HEK293 (cell line): ENCODE measurements around the gene AGMAT.

Experiments used
- CTCF ChIA-PET: fragments of 350-600 bp; formaldehyde crosslinking; extraction: SDS; loops from one replicate; lab custom pipeline; 2021; ENCODE audit warnings: antibody characterized with exemption; lab: Yijun Ruan, JAX
- POLR2A ChIA-PET: fragments of 300-600 bp; formaldehyde crosslinking; extraction: SDS; loops from one replicate; lab custom pipeline; 2020; ENCODE audit warnings: antibody characterized with exemption, inconsistent platforms; lab: Yijun Ruan, JAX
- H3K27ac ChIP-seq: fragments of 200-500 bp; sonication (Bioruptor generic); 2 replicates; pipeline ENCODE4 v1.5.1; 2014; ENCODE audit warnings: low read depth, low read length, control low read depth, inconsistent platforms; ENCODE audit errors: extremely low read depth
- H3K36me3 ChIP-seq, 2 experiments: fragments of 200-500 bp in 1 of 2; sonication (Bioruptor generic) in 1 of 2; 1 replicate in 1 of 2; 2 replicates in 1 of 2; pipeline ENCODE4 v1.5.1; 2014 to 2017; ENCODE audit warnings: inconsistent platforms in 2 of 2, low read length in 2 of 2; ENCODE audit not compliant: control insufficient read depth in 2 of 2, insufficient read depth in 1 of 2
- H3K4me1 ChIP-seq: fragments of 200-500 bp; sonication (Bioruptor generic); 2 replicates; pipeline ENCODE4 v1.5.1; 2014; ENCODE audit warnings: mild to moderate bottlenecking, low read length, inconsistent platforms; ENCODE audit not compliant: control insufficient read depth, insufficient read depth
- H3K4me3 ChIP-seq: 2 replicates; pipeline ENCODE4 v1.5.1; 2011; ENCODE audit warnings: low read depth, mild to moderate bottlenecking, control low read depth, low read length, moderate library complexity
- H3K9me3 ChIP-seq: fragments of 200-500 bp; sonication (Bioruptor generic); 2 replicates; pipeline ENCODE4 v1.5.1; 2014; ENCODE audit warnings: low read depth, low read length, inconsistent platforms; ENCODE audit not compliant: control insufficient read depth, insufficient read depth
- GLI4 ChIP-seq: fragments of 450-650 bp; formaldehyde crosslinking; IDR thresholded peaks from 2 replicates; pipeline ENCODE4 v1.5.1; 2016; ENCODE audit warnings: missing biosample characterization, missing genetic modification characterization
- GLIS1 ChIP-seq: fragments of 450-650 bp; formaldehyde crosslinking; IDR thresholded peaks from 2 replicates; pipeline ENCODE4 v1.5.1; 2016; ENCODE audit warnings: missing biosample characterization, missing genetic modification characterization
- IKZF3 ChIP-seq: fragments of 450-650 bp; IDR thresholded peaks from 2 replicates; pipeline ENCODE4 v1.5.0; 2018; ENCODE audit warnings: missing biosample characterization, mild to moderate bottlenecking, missing genetic modification characterization, moderate library complexity
- SCRT2 ChIP-seq: fragments of 450-650 bp; formaldehyde crosslinking; IDR thresholded peaks from 2 replicates; pipeline ENCODE4 v1.5.1; 2016; ENCODE audit warnings: missing biosample characterization, missing genetic modification characterization
- ZBTB11 ChIP-seq: fragments of 450-650 bp; formaldehyde crosslinking; conservative IDR thresholded peaks from 2 replicates; pipeline ENCODE4 v1.5.1; 2016; ENCODE audit warnings: low read depth, missing biosample characterization, missing genetic modification characterization
- ZNF132 ChIP-seq: fragments of 450-650 bp; formaldehyde crosslinking; IDR thresholded peaks from 2 replicates; pipeline ENCODE4 v1.5.1; 2017; ENCODE audit warnings: missing biosample characterization, missing genetic modification characterization, borderline replicate concordance
- ZNF175 ChIP-seq: fragments of 450-650 bp; formaldehyde crosslinking; IDR thresholded peaks from 2 replicates; pipeline ENCODE4 v1.5.1; 2016; ENCODE audit warnings: missing biosample characterization, missing genetic modification characterization
- ZNF19 ChIP-seq: fragments of 450-650 bp; formaldehyde crosslinking; IDR thresholded peaks from 2 replicates; pipeline ENCODE4; 2016; ENCODE audit warnings: missing biosample characterization, missing genetic modification characterization, low read depth
- ZNF2 ChIP-seq: fragments of 450-650 bp; formaldehyde crosslinking; IDR thresholded peaks from 2 replicates; pipeline ENCODE4 v1.5.1; 2016; ENCODE audit warnings: missing biosample characterization, missing genetic modification characterization
- ZNF223 ChIP-seq: fragments of 450-650 bp; formaldehyde crosslinking; IDR thresholded peaks from 2 replicates; pipeline ENCODE4 v1.5.1; 2016; ENCODE audit warnings: missing biosample characterization, missing genetic modification characterization
- ZNF391 ChIP-seq: fragments of 450-650 bp; formaldehyde crosslinking; IDR thresholded peaks from 2 replicates; pipeline ENCODE4 v1.5.1; 2016; ENCODE audit warnings: low read depth, missing biosample characterization, missing genetic modification characterization, borderline replicate concordance
- TF ChIP-seq, protein P1 (sequence below): fragments of 450-650 bp; formaldehyde crosslinking; IDR thresholded peaks from 2 replicates; pipeline ENCODE4 v1.5.1; 2017; ENCODE audit warnings: missing biosample characterization, missing genetic modification characterization
- TF ChIP-seq, protein P2 (sequence below): fragments of 450-650 bp; formaldehyde crosslinking; IDR thresholded peaks from 2 replicates; pipeline ENCODE4 v1.5.1; 2017; ENCODE audit warnings: missing biosample characterization, missing genetic modification characterization

AGMAT gene, protein sequence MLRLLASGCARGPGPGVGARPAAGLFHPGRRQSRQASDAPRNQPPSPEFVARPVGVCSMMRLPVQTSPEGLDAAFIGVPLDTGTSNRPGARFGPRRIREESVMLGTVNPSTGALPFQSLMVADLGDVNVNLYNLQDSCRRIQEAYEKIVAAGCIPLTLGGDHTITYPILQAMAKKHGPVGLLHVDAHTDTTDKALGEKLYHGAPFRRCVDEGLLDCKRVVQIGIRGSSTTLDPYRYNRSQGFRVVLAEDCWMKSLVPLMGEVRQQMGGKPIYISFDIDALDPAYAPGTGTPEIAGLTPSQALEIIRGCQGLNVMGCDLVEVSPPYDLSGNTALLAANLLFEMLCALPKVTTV

GRCh38 chr1:15584489-15585363, at the start of gene AGMAT:
AGMAT (minus strand) TSS chr1:15585051; CDS start chr1:15584967, 84 bp downstream.
- ChIA-PET CTCF (no interaction called here), POLR2A (no interaction called here)
- H3K9me3 ChIP-seq, result no peaks in the 10 kb centered on the region
- H3K4me1 ChIP-seq, result no peaks in the 10 kb centered on the region
- H3K4me3 ChIP-seq, result peak within 1 kb of the TSS; percentile 14
- no peaks in the 10 kb centered on the region for H3K36me3 ChIP-seq
- TF ChIP-seq IKZF3 (tag by site-specific recombination) (no peak), GLIS1 (tag by site-specific recombination) (no peak), ZNF223 (tag by site-specific recombination) (no peak), GLI4 (tag by site-specific recombination) (no peak), ZNF391 (tag by site-specific recombination) (no peak), ZNF19 (tag by site-specific recombination) (no peak), ZNF175 (tag by site-specific recombination) (no peak)
- TF ChIP-seq, protein P1, sequence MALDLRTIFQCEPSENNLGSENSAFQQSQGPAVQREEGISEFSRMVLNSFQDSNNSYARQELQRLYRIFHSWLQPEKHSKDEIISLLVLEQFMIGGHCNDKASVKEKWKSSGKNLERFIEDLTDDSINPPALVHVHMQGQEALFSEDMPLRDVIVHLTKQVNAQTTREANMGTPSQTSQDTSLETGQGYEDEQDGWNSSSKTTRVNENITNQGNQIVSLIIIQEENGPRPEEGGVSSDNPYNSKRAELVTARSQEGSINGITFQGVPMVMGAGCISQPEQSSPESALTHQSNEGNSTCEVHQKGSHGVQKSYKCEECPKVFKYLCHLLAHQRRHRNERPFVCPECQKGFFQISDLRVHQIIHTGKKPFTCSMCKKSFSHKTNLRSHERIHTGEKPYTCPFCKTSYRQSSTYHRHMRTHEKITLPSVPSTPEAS (tag by site-specific recombination), result no peak
- TF ChIP-seq, protein P2, sequence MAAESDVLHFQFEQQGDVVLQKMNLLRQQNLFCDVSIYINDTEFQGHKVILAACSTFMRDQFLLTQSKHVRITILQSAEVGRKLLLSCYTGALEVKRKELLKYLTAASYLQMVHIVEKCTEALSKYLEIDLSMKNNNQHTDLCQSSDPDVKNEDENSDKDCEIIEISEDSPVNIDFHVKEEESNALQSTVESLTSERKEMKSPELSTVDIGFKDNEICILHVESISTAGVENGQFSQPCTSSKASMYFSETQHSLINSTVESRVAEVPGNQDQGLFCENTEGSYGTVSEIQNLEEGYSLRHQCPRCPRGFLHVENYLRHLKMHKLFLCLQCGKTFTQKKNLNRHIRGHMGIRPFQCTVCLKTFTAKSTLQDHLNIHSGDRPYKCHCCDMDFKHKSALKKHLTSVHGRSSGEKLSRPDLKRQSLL (tag by site-specific recombination), result no peak
- peak within 1 kb of the TSS; percentile 37; the same call in 1 of the 2 replicates for H3K27ac ChIP-seq

DNA sequence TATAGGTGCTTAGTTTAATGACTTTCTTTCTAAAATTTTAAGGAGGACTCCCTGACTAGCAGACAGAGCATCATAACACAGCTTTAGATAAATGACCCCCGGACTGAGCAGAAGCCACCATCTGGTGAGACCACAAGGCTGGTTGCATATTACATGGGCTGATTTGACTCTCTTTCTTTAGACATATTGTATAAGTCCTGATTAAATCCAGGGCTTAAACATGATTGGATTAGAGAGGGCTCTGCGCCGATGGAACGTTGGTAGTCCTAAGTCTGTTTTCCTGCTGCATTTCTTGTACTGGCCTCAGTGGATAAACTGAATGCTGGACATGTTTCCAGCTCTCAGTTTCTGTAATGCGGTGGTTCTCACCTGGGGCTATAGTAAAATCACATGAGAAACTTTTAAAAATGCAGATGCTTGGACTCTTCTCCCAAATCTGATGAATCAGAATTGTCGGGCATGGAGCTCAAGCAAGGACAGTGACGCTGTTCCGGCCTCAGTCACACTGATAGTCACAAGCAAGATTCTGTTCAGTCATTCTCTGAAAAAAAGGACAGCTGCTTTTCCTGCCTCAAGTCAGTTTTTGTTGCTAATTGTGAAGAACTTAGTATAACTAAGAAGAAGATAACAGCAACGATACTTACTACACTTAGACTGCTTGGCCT, 49.0 kb upstream of the AGMAT start:
- H3K4me1 ChIP-seq, result no peaks in the 10 kb centered on the region
- H3K36me3 ChIP-seq, result peaks cover 65 to 96% of the 10 kb centered on the region in 2 experiments
- TF ChIP-seq ZNF132 (tag by site-specific recombination) (no peak), ZBTB11 (tag by site-specific recombination) (no peak)
- ChIA-PET POLR2A (interaction anchor here (0.5 to 0.6 kb wide), 3 partner anchors 55 to 169 kb away, joined by 3 to 11 read pairs (median 6); no protein-coding TSS in a partner anchor), CTCF (interaction anchor here (0.7 kb wide), 1 partner anchor 116 kb away, joined by 4 read pairs; no protein-coding TSS in a partner anchor)
- no peak overlapping the region for H3K27ac ChIP-seq
- H3K9me3 ChIP-seq, result no peaks in the 10 kb centered on the region
- H3K4me3 ChIP-seq, result no peak overlapping the region

DNA sequence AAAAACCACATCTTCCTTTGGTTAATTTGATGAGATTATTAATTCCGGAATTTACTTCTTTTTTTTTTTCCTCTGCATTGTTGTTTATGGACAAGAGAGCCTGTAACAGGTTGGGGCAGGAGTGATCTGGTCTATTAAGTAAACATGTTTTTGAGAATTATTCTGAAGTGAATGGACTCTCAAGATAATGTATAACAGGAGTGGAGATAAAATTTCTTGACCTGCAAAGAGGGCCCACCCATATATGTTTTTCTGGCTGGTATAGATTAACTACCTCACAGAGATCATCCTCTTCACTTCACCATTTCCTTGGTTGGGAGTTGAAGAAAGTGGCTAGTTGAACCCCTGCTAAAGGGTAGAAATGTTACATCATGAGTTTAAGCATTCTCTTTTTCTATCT, 43.2 kb upstream of the AGMAT start:
- peaks cover 23 to 62% of the 10 kb centered on the region in 2 experiments for H3K36me3 ChIP-seq
- ChIA-PET CTCF (no interaction called here), POLR2A (no interaction called here)
- no peak overlapping the region for H3K27ac ChIP-seq
- H3K4me1 ChIP-seq, result peaks cover 12% of the 10 kb centered on the region
- no peaks in the 10 kb centered on the region for H3K9me3 ChIP-seq
- TF ChIP-seq SCRT2 (peak; percentile 61; the same call in 1 of the 2 replicates), ZNF2 (tag by site-specific recombination) (no peak)
- TF ChIP-seq, all 188 proteins: peak for 1
- H3K4me3 ChIP-seq, result no peak overlapping the region
